Activated CD4-positive, alpha-beta T cell treated with anti-CD3 and anti-CD28 coated beads for 24 hours (primary cell): ENCODE measurements around the gene A4GALT.
A peak's percentile ranks its signal among the peaks of the same experiment; 100 is the strongest.

Experiments used
- DNase-seq, 2 donors: peaks; one replicate each; pipeline ENCODE4 v3.0.0-alpha.2; 2020; ENCODE audit warnings: low read depth in 2 of 2

The A4GALT gene

GRCh38 chr22:42648368-42649245 lies 72.1 kb downstream of the A4GALT start:
- DNase-seq = peak in 1 of 2 donors; percentile 23

GRCh38 chr22:42648017-42648367 lies 72.7 kb downstream of the A4GALT start:
- no peak for DNase-seq

GRCh38 chr22:42646569-42647525 lies 73.8 kb downstream of the A4GALT start:
- no peak for DNase-seq

- no peak for DNase-seq
Observed at GRCh38 chr22:42645938-42646568, 74.6 kb downstream of the A4GALT start.

GRCh38 chr22:42645341-42645937 lies 75.2 kb downstream of the A4GALT start:
- DNase-seq = no peak

GRCh38 chr22:42644422-42645340 lies 76.0 kb downstream of the A4GALT start:
- DNase-seq = no peak

GRCh38 chr22:42643634-42644421 lies 76.8 kb downstream of the A4GALT start:
- DNase-seq = no peak

- DNase-seq = no peak
Observed at GRCh38 chr22:42642806-42643633, 77.7 kb downstream of the A4GALT start.
